ENCODE measurements around the gene VEGFC.

Gene VEGFC

GRCh38 chr4:176638992-176639391, 153.7 kb downstream of the VEGFC start:
- Histone ChIP-seq H3K4me3 (ENCODE audit: low read depth in 1 of 5, low read length in 5 of 5) (no peak overlapping the region), H3K9me3 (ENCODE audit: control insufficient read depth in 5 of 5, low read length in 5 of 5) (no peaks in the 10 kb centered on the region), H3K9ac (ENCODE audit: low read length in 5 of 5) (no peak overlapping the region), H3K27me3 (ENCODE audit: control insufficient read depth in 5 of 5, insufficient read depth in 4 of 5, low read length in 5 of 5) (no peaks in the 10 kb centered on the region), H3K4me1 (ENCODE audit: control insufficient read depth in 5 of 5, insufficient read depth in 5 of 5, low read length in 5 of 5) (peaks cover 0 to 13% (median 0%) of the 10 kb centered on the region in 5 donors), H3K36me3 (ENCODE audit: control insufficient read depth in 5 of 5, insufficient read depth in 5 of 5, low read length in 5 of 5) (no peaks in the 10 kb centered on the region), H3K27ac (ENCODE audit: low read depth, low read length) (no peak overlapping the region)

- no peak overlapping the region for H3K4me3 ChIP-seq (ENCODE audit: low read depth in 1 of 5, low read length in 5 of 5)
- H3K36me3 ChIP-seq (ENCODE audit: control insufficient read depth in 5 of 5, insufficient read depth in 5 of 5, low read length in 5 of 5), result no peaks in the 10 kb centered on the region
- H3K9me3 ChIP-seq (ENCODE audit: control insufficient read depth in 5 of 5, low read length in 5 of 5), result no peaks in the 10 kb centered on the region
- no peaks in the 10 kb centered on the region for H3K27me3 ChIP-seq (ENCODE audit: control insufficient read depth in 5 of 5, insufficient read depth in 4 of 5, low read length in 5 of 5)
- peaks cover 0 to 13% (median 0%) of the 10 kb centered on the region in 5 donors for H3K4me1 ChIP-seq (ENCODE audit: control insufficient read depth in 5 of 5, insufficient read depth in 5 of 5, low read length in 5 of 5)
- no peak overlapping the region for H3K9ac ChIP-seq (ENCODE audit: low read length in 5 of 5)
- no peak overlapping the region for H3K27ac ChIP-seq (ENCODE audit: low read depth, low read length)
These were observed 156.4 kb downstream of the VEGFC start for GRCh38 chr4:176636292-176636691.

- Histone ChIP-seq H3K9ac (ENCODE audit: low read length in 5 of 5) (no peak overlapping the region), H3K36me3 (ENCODE audit: control insufficient read depth in 5 of 5, insufficient read depth in 5 of 5, low read length in 5 of 5) (no peaks in the 10 kb centered on the region), H3K9me3 (ENCODE audit: control insufficient read depth in 5 of 5, low read length in 5 of 5) (no peaks in the 10 kb centered on the region), H3K4me3 (ENCODE audit: low read depth in 1 of 5, low read length in 5 of 5) (no peak overlapping the region), H3K4me1 (ENCODE audit: control insufficient read depth in 5 of 5, insufficient read depth in 5 of 5, low read length in 5 of 5) (peaks cover 0 to 13% (median 0%) of the 10 kb centered on the region in 5 donors), H3K27ac (ENCODE audit: low read depth, low read length) (no peak overlapping the region), H3K27me3 (ENCODE audit: control insufficient read depth in 5 of 5, insufficient read depth in 4 of 5, low read length in 5 of 5) (no peaks in the 10 kb centered on the region)
These were observed 157.1 kb downstream of the VEGFC start for GRCh38 chr4:176635372-176636261.
